ENCODE data around the gene GOLIM4.

DNA sequence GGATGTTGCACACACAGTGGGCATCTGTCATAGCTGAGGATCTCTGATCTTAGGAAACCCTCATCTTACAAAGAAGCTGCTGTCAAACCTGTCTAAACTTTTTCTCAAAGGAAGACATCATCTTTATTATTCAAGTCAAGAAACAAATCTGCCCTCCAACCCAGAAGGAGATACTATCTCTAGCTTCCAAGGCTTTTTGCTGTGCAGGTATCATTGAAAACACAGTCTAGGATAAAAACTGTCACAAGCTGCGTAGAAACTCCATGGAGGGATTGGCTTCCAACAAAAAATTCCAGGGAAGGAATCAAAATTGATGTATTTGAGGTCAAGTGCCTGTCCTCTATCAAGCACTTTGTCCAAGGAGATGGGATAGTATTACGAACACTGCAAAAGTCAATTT lies 89.1 kb downstream of the GOLIM4 start:
- TF ChIP-seq EZH2 (IDR thresholded peaks at IDR 0.05; ENCODE audit: borderline replicate concordance, low read depth, low read length, poor library complexity, severe bottlenecking) = no peak
- TF ChIP-seq, protein P1, sequence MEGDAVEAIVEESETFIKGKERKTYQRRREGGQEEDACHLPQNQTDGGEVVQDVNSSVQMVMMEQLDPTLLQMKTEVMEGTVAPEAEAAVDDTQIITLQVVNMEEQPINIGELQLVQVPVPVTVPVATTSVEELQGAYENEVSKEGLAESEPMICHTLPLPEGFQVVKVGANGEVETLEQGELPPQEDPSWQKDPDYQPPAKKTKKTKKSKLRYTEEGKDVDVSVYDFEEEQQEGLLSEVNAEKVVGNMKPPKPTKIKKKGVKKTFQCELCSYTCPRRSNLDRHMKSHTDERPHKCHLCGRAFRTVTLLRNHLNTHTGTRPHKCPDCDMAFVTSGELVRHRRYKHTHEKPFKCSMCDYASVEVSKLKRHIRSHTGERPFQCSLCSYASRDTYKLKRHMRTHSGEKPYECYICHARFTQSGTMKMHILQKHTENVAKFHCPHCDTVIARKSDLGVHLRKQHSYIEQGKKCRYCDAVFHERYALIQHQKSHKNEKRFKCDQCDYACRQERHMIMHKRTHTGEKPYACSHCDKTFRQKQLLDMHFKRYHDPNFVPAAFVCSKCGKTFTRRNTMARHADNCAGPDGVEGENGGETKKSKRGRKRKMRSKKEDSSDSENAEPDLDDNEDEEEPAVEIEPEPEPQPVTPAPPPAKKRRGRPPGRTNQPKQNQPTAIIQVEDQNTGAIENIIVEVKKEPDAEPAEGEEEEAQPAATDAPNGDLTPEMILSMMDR (conservative IDR thresholded peaks at IDR 0.05; ENCODE audit: low read depth, low read length) = no peak

Measured in A673 (cell line).